B cell (primary cell): ENCODE results near the gene EEF1E1. TPM values are rescaled to one million over a fixed set of nuclear protein-coding genes. Genes with fewer than 3 reads are reported as not detected.

Experiments used
- ATAC-seq: fragments of 200-7000 bp; cut with Tn5 transposase; one replicate; pipeline ENCODE4 v1.10.0; 2021; ENCODE audit warnings: low read depth, mild to moderate bottlenecking, moderate number of reproducible peaks, moderate library complexity
- CTCF ChIA-PET: fragments of 350-600 bp; sonication (Branson Sonifier 250); formaldehyde crosslinking; loops from one replicate; lab custom pipeline; 2021; ENCODE audit warnings: antibody characterized with exemption, inconsistent platforms; lab: Charles Lee
- POLR2A ChIA-PET: fragments of 350-600 bp; sonication (Branson Sonifier 250); formaldehyde crosslinking; loops from one replicate; lab custom pipeline; 2021; ENCODE audit warnings: antibody characterized with exemption; lab: Charles Lee
- DNase-seq: peaks from one replicate; pipeline ENCODE4 v3.0.0; 2013
- H2AFZ ChIP-seq: 2 replicates; pipeline ENCODE4 v1.6.1; 2012; ENCODE audit warnings: mild to moderate bottlenecking, low read depth, low read length; ENCODE audit not compliant: insufficient read depth, poor library complexity, severe bottlenecking
- H3K27ac ChIP-seq, 2 donors: 1 replicate in 1 of 2; 2 replicates in 1 of 2; pipeline ENCODE4 v1.5.1; 2012 to 2013; ENCODE audit warnings: low read length in 2 of 2, mild to moderate bottlenecking in 2 of 2, moderate library complexity in 1 of 2
- H3K27me3 ChIP-seq, 4 experiments: fragments of 200-600 bp in 1 of 4; sonication (generic) in 1 of 4; replicated peaks in 1 of 4; 1 replicate in 2 of 4; 2 replicates in 2 of 4; pipeline versions ENCODE4 v1.6.1 to v1.7.0; 2013 to 2016; ENCODE audit warnings: low read length in 3 of 4, mild to moderate bottlenecking in 2 of 4, mixed read lengths in 1 of 4, moderate library complexity in 1 of 4; ENCODE audit not compliant: insufficient read depth in 4 of 4, control insufficient read depth in 3 of 4; ENCODE audit errors: control extremely low read depth in 1 of 4
- H3K36me3 ChIP-seq, 2 experiments: replicated peaks in 1 of 2; 1 replicate in 1 of 2; 2 replicates in 1 of 2; pipeline versions ENCODE4 v1.6.1 to v1.7.1; 2013; ENCODE audit warnings: low read length in 1 of 2; ENCODE audit not compliant: insufficient read depth in 2 of 2, control insufficient read depth in 1 of 2; ENCODE audit errors: control extremely low read depth in 1 of 2, extremely low read depth in 1 of 2
- H3K4me1 ChIP-seq, 2 donors: fragments of 200-600 bp in 1 of 2; sonication (generic) in 1 of 2; 1 replicate in 1 of 2; 2 replicates in 1 of 2; pipeline versions ENCODE4 v1.5.1 to v1.6.1; 2013 to 2017; ENCODE audit warnings: low read length in 2 of 2; ENCODE audit not compliant: control insufficient read depth in 2 of 2, insufficient read depth in 2 of 2
- H3K4me2 ChIP-seq: replicated peaks from 2 replicates; pipeline ENCODE3; 2012; ENCODE audit warnings: mild to moderate bottlenecking, low read depth, low read length; ENCODE audit not compliant: poor library complexity, severe bottlenecking
- H3K4me3 ChIP-seq, 5 experiments: fragments of 200-600 bp in 1 of 5; sonication (generic) in 1 of 5; 1 replicate in 3 of 5; 2 replicates in 2 of 5; pipeline versions ENCODE4 v1.5.1 to v1.7.0; 2011 to 2016; ENCODE audit warnings: low read length in 4 of 5, mild to moderate bottlenecking in 4 of 5, low read depth in 2 of 5, control low read depth in 1 of 5, moderate library complexity in 1 of 5; ENCODE audit not compliant: insufficient read depth in 1 of 5; ENCODE audit errors: control extremely low read depth in 1 of 5, extremely low read depth in 1 of 5
- H3K79me2 ChIP-seq: fragments of 200-600 bp; sonication (generic); one replicate; pipeline ENCODE4 v1.6.0; 2016; ENCODE audit warnings: low read length; ENCODE audit not compliant: control insufficient read depth, insufficient read depth
- H3K9ac ChIP-seq: fragments of 200-600 bp; sonication (generic); 2 replicates; pipeline ENCODE4 v1.6.1; 2017; ENCODE audit warnings: mild to moderate bottlenecking, low read length, moderate library complexity
- H3K9me3 ChIP-seq, 3 donors: one replicate each; pipeline versions ENCODE4 v1.6.1 to v1.7.1; 2013; ENCODE audit warnings: low read length in 2 of 3; ENCODE audit not compliant: control insufficient read depth in 2 of 3, insufficient read depth in 1 of 3; ENCODE audit errors: control extremely low read depth in 1 of 3
- H4K20me1 ChIP-seq: 2 replicates; pipeline ENCODE4 v1.6.0; 2012; ENCODE audit warnings: mild to moderate bottlenecking, low read length; ENCODE audit not compliant: insufficient read depth, control insufficient read depth, poor library complexity, severe bottlenecking
- H3K27ac Mint-ChIP-seq: one replicate; pipeline ENCODE4 v1.8.0; 2021; ENCODE audit warnings: mixed read lengths
- H3K27me3 Mint-ChIP-seq: one replicate; pipeline ENCODE4 v1.8.0; 2021; ENCODE audit warnings: mixed read lengths
- H3K4me1 Mint-ChIP-seq: one replicate; pipeline ENCODE4 v1.8.0; 2021; ENCODE audit warnings: mixed read lengths
- H3K4me3 Mint-ChIP-seq: one replicate; pipeline ENCODE4 v1.8.0; 2021; ENCODE audit warnings: mixed read lengths
- H3K9me3 Mint-ChIP-seq: one replicate; pipeline ENCODE4 v1.8.0; 2022; ENCODE audit warnings: mixed read lengths; ENCODE audit not compliant: insufficient read depth
- EZH2 ChIP-seq: IDR thresholded peaks from 2 replicates; pipeline ENCODE4 v1.6.1; 2012; ENCODE audit warnings: borderline replicate concordance, low read depth, mild to moderate bottlenecking, moderate library complexity, low read length; ENCODE audit not compliant: insufficient read depth, poor library complexity, severe bottlenecking
- WGBS: methylation state at CpG from one replicate; pipeline ENCODE4 v1.1.5; 2013; ENCODE audit warnings: missing lambda C conversion rate; ENCODE audit not compliant: insufficient coverage; 5-methylcytosine and 5-hydroxymethylcytosine counted together
- intact Hi-C: fragments of 100-400 bp; cut with micrococcal nuclease; formaldehyde crosslinking; loops from one replicate; pipeline ENCODE4 v1.10.0; 2022
- polyA plus RNA-seq: library from polyadenylated mRNA; depleted of rRNA; stranded (reverse); fragments of >200 nt; gene quantifications from 2 replicates; pipeline ENCODE4 v1.2.3, GENCODE V29; 2012
- total RNA-seq, 2 donors: library from RNA; stranded (reverse); fragments of 120-200 nt in 1 of 2; gene quantifications; 1 replicate in 1 of 2; 2 replicates in 1 of 2; pipeline versions ENCODE4 v1.2.3 to v1.2.4, GENCODE V29; 2013 to 2022
- TF ChIP-seq, protein P1 (sequence below): fragments of 200-600 bp; IDR thresholded peaks from one replicate; pipeline ENCODE4 v1.8.0; 2022; ENCODE audit warnings: antibody characterized with exemption, mild to moderate bottlenecking

EEF1E1 gene
- total and polyA plus RNA-seq, 2 donors (not counting 1 experiment from before 2014, with no cell fraction given): 20.1 to 23.1 TPM

DNA sequence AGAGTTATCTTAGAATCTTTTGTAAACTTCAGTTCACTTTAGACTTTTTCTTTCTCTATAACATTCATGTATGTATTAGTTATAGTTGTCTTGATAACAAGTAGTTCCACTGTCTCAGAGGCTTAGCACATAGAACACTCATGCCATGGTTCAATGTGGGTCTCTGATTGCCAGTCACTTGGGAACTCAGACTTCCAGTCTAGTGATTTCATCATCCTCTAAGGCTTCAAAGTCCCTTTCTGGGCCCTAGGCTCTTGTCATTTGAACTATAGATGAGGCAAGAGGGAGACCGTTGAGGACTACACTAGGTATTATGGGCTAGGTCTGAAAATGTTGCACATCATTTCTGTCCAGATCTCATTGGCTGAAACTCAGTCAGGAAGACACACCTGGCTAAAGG lies 8.4 kb upstream of the EEF1E1 start:
- Histone ChIP-seq H3K79me2 (no peaks in the 10 kb centered on the region), H3K4me3 (no peak overlapping the region), H3K9ac (no peak overlapping the region), H2AFZ (no peak overlapping the region), H3K4me2 (no peak overlapping the region), H3K27ac (no peak overlapping the region), H3K4me1 (no peaks in the 10 kb centered on the region), H3K27me3 (peaks cover 0 to 11% (median 3%) of the 10 kb centered on the region in 4 experiments), H4K20me1 (no peaks in the 10 kb centered on the region), H3K9me3 (no peaks in the 10 kb centered on the region), H3K36me3 (no peaks in the 10 kb centered on the region)
- no peak for ATAC-seq
- no peak for DNase-seq
- H3K4me1 Mint-ChIP-seq: no peaks in the 10 kb centered on the region
- ChIA-PET POLR2A (no interaction called here), CTCF (no interaction called here)
- H3K27ac Mint-ChIP-seq: no peak overlapping the region
- H3K27me3 Mint-ChIP-seq: peaks cover 55% of the 10 kb centered on the region
- WGBS: 100% methylated on average over 1 of the region's 1 CpG
- peaks cover 4% of the 10 kb centered on the region for H3K9me3 Mint-ChIP-seq
- no peak overlapping the region for H3K4me3 Mint-ChIP-seq
- intact Hi-C loops: no loop called here
- TF ChIP-seq, protein P1, sequence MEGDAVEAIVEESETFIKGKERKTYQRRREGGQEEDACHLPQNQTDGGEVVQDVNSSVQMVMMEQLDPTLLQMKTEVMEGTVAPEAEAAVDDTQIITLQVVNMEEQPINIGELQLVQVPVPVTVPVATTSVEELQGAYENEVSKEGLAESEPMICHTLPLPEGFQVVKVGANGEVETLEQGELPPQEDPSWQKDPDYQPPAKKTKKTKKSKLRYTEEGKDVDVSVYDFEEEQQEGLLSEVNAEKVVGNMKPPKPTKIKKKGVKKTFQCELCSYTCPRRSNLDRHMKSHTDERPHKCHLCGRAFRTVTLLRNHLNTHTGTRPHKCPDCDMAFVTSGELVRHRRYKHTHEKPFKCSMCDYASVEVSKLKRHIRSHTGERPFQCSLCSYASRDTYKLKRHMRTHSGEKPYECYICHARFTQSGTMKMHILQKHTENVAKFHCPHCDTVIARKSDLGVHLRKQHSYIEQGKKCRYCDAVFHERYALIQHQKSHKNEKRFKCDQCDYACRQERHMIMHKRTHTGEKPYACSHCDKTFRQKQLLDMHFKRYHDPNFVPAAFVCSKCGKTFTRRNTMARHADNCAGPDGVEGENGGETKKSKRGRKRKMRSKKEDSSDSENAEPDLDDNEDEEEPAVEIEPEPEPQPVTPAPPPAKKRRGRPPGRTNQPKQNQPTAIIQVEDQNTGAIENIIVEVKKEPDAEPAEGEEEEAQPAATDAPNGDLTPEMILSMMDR: no peak
- TF ChIP-seq EZH2: no peak

DNA sequence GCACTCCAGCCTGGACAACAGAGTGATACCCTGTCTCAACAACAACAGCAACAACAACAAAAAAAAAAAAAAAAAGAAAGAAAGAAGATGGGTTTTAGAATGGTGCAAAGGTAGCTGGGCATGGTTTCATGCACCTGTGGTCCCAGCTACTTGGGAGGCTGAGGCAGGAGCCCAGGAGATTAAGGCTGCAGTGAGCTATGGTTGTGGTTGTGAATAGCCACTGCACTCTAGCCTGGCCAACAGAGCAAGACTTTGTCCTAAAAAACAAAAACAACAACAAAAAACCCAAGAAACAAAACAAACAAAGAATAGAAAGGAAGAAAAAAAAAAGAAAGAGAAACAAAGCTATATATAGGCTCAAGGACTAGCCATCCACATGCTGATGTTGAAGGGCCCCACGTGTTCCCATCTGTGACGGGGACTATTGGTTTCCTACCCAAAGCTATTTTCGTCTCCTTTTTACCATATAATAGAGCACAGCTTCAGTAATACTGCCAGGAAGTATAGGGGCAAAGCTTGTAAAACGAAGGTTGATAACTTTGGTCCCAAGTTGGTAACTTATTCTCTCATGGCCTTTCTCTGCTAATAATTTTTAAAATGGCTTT lies 7.9 kb upstream of the EEF1E1 start:
- intact Hi-C loops: no loop called here
- POLR2A ChIA-PET: no interaction called here
- no peaks in the 10 kb centered on the region for H3K4me1 ChIP-seq
- H3K27ac Mint-ChIP-seq: no peak overlapping the region
- peaks cover 50% of the 10 kb centered on the region for H3K27me3 Mint-ChIP-seq
- H3K4me3 Mint-ChIP-seq: no peak overlapping the region
- no peak overlapping the region for H2AFZ ChIP-seq
- no peak overlapping the region for H3K27ac ChIP-seq
- no peaks in the 10 kb centered on the region for H3K9me3 ChIP-seq
- H3K27me3 ChIP-seq: peaks cover 0 to 6% (median 3%) of the 10 kb centered on the region in 4 experiments
- no peaks in the 10 kb centered on the region for H3K9me3 Mint-ChIP-seq
- H3K79me2 ChIP-seq: no peaks in the 10 kb centered on the region
- ATAC-seq (no peak), DNase-seq (no peak)
- H3K9ac ChIP-seq: no peak overlapping the region
- H3K4me1 Mint-ChIP-seq: no peaks in the 10 kb centered on the region
- 8% methylated on average over 2 of the region's 4 CpGs for WGBS
- CTCF ChIA-PET: no interaction called here
- H4K20me1 ChIP-seq: no peaks in the 10 kb centered on the region
- H3K4me3 ChIP-seq: no peak overlapping the region
- H3K36me3 ChIP-seq: no peaks in the 10 kb centered on the region
- TF ChIP-seq, protein P1: no peak
- TF ChIP-seq EZH2: no peak
- no peak overlapping the region for H3K4me2 ChIP-seq
